B cell (primary cell): Measurements from ENCODE around the gene SPRY2.

Source experiments
- EZH2 ChIP-seq: IDR thresholded peaks from 2 replicates; pipeline ENCODE4 v1.6.1; 2012; ENCODE audit warnings: borderline replicate concordance, low read depth, mild to moderate bottlenecking, moderate library complexity, low read length; ENCODE audit not compliant: insufficient read depth, poor library complexity, severe bottlenecking
- TF ChIP-seq, protein P1 (sequence below): fragments of 200-600 bp; IDR thresholded peaks from one replicate; pipeline ENCODE4 v1.8.0; 2022; ENCODE audit warnings: antibody characterized with exemption, mild to moderate bottlenecking

GRCh38 chr13:80312967-80313366 is 28.0 kb downstream of the SPRY2 start:
- TF ChIP-seq, protein P1, sequence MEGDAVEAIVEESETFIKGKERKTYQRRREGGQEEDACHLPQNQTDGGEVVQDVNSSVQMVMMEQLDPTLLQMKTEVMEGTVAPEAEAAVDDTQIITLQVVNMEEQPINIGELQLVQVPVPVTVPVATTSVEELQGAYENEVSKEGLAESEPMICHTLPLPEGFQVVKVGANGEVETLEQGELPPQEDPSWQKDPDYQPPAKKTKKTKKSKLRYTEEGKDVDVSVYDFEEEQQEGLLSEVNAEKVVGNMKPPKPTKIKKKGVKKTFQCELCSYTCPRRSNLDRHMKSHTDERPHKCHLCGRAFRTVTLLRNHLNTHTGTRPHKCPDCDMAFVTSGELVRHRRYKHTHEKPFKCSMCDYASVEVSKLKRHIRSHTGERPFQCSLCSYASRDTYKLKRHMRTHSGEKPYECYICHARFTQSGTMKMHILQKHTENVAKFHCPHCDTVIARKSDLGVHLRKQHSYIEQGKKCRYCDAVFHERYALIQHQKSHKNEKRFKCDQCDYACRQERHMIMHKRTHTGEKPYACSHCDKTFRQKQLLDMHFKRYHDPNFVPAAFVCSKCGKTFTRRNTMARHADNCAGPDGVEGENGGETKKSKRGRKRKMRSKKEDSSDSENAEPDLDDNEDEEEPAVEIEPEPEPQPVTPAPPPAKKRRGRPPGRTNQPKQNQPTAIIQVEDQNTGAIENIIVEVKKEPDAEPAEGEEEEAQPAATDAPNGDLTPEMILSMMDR: no peak
- no peak for TF ChIP-seq EZH2
